GM10266 (cell line): Measurements from ENCODE around the gene NAT8L.

ENCODE experiments used
- DNase-seq: peaks from one replicate; pipeline ENCODE4 v3.0.0; 2012; ENCODE audit errors: extremely low spot score
- CTCF ChIP-seq: IDR thresholded peaks from 2 replicates; pipeline ENCODE4 v1.5.1; 2012; ENCODE audit warnings: mild to moderate bottlenecking, low read depth; ENCODE audit not compliant: control insufficient read depth, insufficient read depth; ENCODE audit errors: missing control alignments

NAT8L gene

GRCh38 chr4:2085496-2085901, 26.4 kb downstream of the NAT8L start:
- DNase-seq = no peak

DNA sequence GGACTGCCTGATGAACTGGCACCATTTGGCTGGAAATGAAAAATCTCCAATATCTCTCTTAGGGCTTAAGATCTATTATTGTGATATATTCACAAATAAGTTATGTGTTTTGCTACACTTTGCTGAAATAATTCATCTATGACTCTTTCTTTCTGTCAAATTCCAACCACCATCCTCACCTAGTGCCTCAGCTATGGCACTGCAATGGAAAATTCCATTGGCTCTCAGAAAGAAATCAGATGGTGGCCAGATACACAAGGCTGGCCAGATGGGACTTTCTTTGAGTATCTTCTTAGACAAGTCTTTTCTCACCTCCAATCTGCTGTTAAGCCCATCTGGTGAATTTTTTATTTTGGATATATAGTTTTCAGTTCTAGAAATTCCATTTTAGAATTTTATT, 28.0 kb downstream of the NAT8L start:
- no peak for TF ChIP-seq CTCF
- no peak for DNase-seq

More at GRCh38 chr4:2085496-2085901, 26.4 kb downstream of the NAT8L start:
- no peak for TF ChIP-seq CTCF

- TF ChIP-seq CTCF = no peak
- DNase-seq = no peak
Observed at GRCh38 chr4:2089222-2089621, 30.1 kb downstream of the NAT8L start.

GRCh38 chr4:2090642-2091041, 31.5 kb downstream of the NAT8L start:
- no peak for TF ChIP-seq CTCF
- no peak for DNase-seq

GRCh38 chr4:2091990-2092668, 33.0 kb downstream of the NAT8L start:
- no peak for DNase-seq
- TF ChIP-seq CTCF = no peak

- DNase-seq = no peak
- no peak for TF ChIP-seq CTCF
Observed at GRCh38 chr4:2092669-2093053, 33.5 kb downstream of the NAT8L start.

- no peak for DNase-seq
- TF ChIP-seq CTCF = no peak
Observed at GRCh38 chr4:2093265-2093664, 34.1 kb downstream of the NAT8L start.
